Measurements from ENCODE around the gene NFATC2.

Gene NFATC2

GRCh38 chr20:51447765-51448148 lies 94.8 kb downstream of the NFATC2 start:
- no peak for DNase-seq

- DNase-seq: no peak
Observed at GRCh38 chr20:51447097-51447764, 95.3 kb downstream of the NFATC2 start.

GRCh38 chr20:51446656-51447055 lies 95.9 kb downstream of the NFATC2 start:
- no peak for DNase-seq

- no peak for DNase-seq
Observed at GRCh38 chr20:51446230-51446629, 96.3 kb downstream of the NFATC2 start.

- no peak for DNase-seq
Observed at GRCh38 chr20:51445591-51445990, 96.9 kb downstream of the NFATC2 start.

- no peak for DNase-seq
Observed at GRCh38 chr20:51444922-51445438, 97.5 kb downstream of the NFATC2 start.

GRCh38 chr20:51444467-51444866 lies 98.1 kb downstream of the NFATC2 start:
- DNase-seq: no peak

GRCh38 chr20:51442602-51443001 lies 99.9 kb downstream of the NFATC2 start:
- no peak for DNase-seq

GRCh38 chr20:51440589-51440988 lies 101.9 kb downstream of the NFATC2 start:
- DNase-seq: no peak

GRCh38 chr20:51439160-51439689 lies 103.3 kb downstream of the NFATC2 start:
- DNase-seq: no peak

GRCh38 chr20:51438136-51438535 lies 104.4 kb downstream of the NFATC2 start:
- DNase-seq: no peak

GRCh38 chr20:51437182-51437924 lies 105.2 kb downstream of the NFATC2 start:
- no peak for DNase-seq

- no peak for DNase-seq
Observed at GRCh38 chr20:51434580-51435247, 107.8 kb downstream of the NFATC2 start.

- DNase-seq: no peak
Observed at GRCh38 chr20:51434026-51434425, 108.5 kb downstream of the NFATC2 start.

- no peak for DNase-seq
Observed at GRCh38 chr20:51432875-51433274, 109.6 kb downstream of the NFATC2 start.

GRCh38 chr20:51432251-51432784 lies 110.2 kb downstream of the NFATC2 start:
- no peak for DNase-seq

- no peak for DNase-seq
Observed at GRCh38 chr20:51431321-51431720, 111.2 kb downstream of the NFATC2 start.

GRCh38 chr20:51430198-51430950 lies 112.1 kb downstream of the NFATC2 start:
- DNase-seq: no peak

- DNase-seq: no peak
Observed at GRCh38 chr20:51429696-51430095, 112.8 kb downstream of the NFATC2 start.

GRCh38 chr20:51429144-51429482 lies 113.4 kb downstream of the NFATC2 start:
- no peak for DNase-seq

- no peak for DNase-seq
Observed at GRCh38 chr20:51428401-51429143, 113.9 kb downstream of the NFATC2 start.

Measured in stimulated activated CD8-positive, alpha-beta memory T cell treated with anti-CD3 and anti-CD28 coated beads, Interleukin-4, amount 100 ng/mL, for 48 hours (primary cell).